HG02973 (cell line): ENCODE results near the gene TNRC6C.

ENCODE experiments used
- ATAC-seq: cut with Tn5 transposase; IDR thresholded peaks from one replicate; pipeline ENCODE4 v1.9.1; 2021; ENCODE audit warnings: moderate library complexity; ENCODE audit not compliant: unreplicated experiment

The TNRC6C gene

DNA sequence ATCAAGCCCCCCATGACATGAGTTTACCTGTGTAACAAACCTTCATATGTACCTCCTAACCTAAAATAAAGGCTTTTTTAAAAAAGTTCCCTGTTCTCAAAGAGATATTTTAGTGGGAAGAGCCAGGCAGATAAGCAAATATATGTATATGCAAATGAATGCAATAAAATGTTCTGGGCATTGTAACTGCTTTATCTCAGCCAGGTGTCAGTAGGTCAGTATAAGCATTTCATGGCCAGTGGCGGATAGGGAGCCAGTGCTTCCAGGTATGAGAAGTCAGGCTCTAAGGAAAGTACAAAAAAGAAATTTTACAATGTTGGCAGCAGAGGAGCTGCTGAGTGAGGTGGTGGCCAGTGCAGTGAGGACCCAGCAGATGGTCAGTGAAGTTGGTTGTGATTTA lies 53.9 kb downstream of the TNRC6C start:
- no peak for ATAC-seq

DNA sequence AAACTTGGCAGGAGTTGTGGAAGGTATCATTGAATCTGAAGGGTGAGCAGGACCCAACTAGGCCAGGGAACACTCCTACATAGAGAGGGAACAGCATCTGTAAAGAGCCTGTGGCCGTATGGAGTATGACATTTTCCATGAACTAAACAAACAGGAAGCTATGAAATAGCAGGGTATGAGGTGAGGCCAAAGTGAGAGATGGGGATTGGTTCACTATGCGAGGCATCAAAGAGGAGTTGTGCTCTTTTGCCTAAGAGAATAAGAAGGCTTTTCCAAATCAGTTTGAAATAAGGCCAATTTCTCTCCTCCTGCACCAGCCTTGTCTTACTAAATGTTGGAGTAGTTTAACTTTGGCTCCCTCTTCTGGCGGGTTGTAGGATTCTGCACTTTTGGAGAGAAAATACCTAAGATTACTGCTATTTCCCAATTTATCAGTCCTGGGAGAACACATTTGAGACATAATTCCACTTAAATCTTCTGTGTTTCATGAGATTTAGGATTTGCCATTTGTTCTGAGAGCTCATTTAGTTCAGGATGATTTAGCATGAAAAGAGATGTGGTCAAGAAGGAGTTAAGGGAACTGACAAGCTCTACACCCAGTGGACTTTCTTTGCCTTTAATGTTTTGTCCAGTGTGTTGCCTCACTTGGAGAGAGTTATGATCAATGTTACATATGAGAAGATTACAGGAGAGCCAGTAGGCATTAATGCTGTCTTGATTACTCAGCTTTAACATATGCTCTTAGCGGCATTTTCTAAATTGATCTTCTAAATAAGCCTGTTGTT lies 55.4 kb downstream of the TNRC6C start:
- ATAC-seq, result no peak

DNA sequence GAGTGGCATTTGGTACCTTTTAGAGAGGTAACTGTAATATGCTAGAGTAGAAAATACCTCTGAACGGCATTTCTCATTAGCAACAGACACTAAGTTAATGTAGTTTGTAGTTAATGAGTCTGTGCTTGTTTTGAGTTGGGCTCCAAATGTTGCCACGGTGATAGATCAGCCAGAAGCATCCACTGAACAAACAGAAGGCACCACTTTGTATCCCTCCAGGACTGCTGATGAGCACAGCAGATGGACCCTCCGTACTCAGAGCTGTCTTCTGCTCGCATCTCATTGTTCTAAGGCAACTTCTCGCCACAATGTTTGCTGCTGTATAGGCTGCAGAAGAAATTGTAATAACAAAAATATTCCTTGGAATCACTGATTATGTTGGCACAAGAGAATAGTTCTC lies 56.1 kb downstream of the TNRC6C start:
- no peak for ATAC-seq

DNA sequence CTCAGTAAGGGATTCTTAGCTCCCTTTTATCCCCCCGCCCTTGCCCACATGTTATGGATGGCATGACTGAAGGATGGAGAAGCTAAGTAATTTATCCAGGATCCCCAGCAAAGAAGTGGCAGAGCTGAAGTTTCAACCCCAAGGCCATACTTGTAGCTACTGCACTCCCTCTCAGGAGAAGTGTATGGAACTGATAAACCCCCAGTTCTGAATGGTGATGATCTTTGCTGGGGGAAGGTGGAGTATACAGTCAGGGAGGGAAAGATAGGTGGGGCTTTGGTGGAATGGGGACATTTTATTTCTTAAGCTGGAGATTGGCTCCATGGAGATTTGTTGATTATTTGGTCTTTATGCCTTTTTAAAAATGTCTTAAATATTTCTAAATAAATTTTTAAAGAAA lies 58.3 kb downstream of the TNRC6C start:
- no peak for ATAC-seq

DNA sequence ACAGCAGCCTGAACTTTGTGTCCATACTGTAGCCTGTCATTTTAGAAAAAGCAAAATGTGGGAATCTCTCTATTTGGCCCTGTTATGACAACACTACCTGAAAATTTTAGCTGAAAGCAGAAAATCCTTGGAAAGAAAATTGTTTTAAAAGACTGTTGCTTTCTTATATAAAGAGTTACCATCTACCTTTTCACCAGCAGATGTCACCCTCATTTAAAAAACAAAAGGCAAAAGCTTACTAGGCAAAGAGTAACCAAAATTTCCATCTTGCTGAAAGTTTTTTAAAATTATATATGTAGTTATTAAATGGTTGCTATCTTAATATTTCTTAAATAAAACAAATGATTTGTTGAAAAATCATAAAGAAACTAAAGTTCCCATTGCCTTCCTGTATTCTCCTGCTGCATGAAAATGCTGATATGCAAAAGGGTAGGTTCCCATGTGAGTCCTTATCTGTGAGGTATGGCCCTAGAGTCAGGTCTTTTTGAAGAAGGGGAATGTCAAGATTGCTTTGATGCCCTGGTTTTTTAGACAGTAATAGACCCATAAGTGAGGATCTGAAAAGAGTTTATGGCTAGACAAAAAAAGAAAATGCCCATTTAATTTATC lies 61.0 kb downstream of the TNRC6C start:
- no peak for ATAC-seq

DNA sequence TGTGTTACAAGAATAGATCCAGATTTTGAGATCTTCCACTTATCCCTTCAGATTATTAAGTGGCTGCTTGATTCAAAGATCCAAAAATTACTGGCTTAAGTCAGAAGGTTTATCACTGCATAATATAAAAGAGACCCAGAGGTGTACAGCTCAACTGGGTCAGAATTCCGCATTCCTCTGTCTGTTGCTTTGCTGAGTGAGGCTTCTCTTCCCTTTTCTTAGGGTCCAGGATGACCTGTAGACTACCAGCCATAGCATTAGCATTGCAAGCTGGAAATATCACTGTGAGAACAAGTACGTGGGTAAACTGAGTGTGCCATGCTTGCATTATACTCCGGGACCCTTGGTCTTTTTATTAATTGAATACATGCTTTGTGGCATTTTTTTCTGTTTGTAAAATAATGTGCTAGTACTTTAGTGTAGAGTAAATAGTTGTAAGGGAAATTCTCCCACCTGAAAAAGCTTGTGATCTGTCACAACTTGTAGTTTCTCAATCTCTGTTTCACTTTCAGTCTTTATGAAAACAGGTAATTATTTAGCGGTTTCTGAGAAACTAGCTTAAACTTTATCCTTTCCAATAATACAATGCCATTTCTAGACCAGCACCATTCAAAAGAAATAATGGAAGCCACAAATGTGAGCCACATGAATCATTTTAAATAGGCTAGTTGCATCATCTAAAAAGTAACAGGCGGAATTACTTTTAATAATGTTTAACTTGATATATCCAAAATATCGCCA lies 61.6 kb downstream of the TNRC6C start:
- no peak for ATAC-seq

DNA sequence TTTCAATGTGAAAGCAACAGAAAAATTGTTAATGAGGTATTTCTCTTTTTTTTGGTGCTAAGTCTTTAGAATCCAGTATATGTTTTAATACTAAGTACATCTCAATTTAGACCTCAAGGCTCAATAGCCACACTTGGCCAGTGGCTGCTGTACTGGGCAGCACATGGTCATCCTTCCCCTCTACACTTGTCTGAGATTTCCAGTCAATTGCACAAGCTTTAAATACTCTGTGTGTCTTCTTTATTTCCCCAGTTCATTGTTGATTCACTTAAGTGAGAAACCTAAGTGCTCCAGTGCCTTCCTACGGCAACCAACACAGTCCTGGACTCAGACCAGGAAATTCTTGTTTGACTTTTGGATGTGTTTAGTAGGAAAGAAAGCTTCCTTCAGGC lies 62.2 kb downstream of the TNRC6C start:
- no peak for ATAC-seq

DNA sequence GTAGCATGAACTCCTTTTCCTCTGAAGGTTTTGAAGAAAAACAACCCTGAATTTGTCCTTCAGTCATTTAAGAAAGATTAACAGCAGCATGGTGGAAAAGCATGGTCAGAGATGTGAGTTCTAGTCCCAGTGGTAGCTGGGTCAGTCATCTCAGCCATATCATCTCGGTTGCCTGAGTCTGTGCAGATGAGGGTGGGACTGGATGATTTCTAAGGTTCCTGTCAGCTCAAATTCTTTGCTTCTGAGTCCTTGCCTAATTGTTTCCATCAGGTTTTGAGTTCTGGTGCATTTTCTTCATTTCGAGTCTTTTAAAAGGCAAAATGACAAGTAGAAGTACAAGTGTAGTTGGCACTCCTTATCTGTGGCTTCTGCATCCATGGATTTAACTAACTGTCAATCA lies 63.9 kb downstream of the TNRC6C start:
- ATAC-seq, result no peak

DNA sequence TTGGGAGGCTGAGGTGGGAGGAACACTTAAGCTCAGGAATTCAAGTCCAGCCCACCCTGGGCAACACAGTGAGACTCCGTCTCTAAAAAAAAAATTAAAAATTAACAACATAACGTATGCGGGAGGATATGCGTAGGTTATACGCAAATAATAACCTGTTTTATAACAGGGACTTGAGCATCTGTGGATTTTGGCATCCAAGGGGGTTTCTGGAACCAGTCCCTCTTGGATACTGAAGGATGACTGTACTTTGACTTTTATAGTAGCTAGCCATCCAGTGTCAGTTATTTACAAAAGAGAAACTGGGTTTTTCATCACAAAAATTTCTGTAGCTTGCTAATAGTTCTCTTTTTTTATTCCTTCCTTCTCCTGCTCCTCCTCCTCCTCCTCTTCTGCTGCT lies 64.5 kb downstream of the TNRC6C start:
- no peak for ATAC-seq

DNA sequence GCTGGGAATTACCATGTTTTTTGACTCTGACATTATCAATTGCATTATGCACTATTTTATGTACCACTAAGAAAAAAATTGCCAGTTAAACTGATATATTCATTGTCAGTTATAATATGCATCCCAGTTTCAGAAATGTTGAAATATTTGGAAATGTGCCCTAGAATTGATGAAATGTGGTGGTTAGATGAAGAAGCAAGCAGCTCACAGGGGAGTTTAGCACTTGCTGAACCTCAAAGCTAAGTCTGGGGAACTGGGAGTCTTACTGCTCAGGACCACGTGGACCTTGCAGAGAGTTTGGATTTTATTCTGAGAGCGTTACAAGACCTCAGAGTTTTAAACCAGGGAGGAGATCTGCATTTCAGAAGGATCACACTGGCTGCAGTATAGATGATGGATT lies 67.9 kb downstream of the TNRC6C start:
- ATAC-seq, result no peak

DNA sequence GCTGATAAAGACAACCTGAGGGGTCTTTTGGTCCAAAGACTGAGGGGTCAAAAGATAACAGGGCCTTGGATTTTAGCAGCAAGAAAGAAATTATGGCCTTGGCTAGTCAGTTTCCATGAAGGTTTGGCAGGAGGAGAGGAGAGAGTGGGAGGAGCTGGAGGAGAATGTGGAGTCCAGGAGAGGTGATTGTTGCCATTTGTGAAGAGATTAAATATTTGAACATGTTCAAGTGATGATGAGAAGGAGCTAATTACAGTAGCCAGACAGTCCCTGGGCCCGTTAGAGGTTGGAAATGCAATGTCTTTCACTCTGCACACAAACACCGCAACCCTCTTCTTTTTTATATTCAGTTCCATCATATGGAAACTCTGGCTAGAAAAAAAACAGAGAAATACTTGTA lies 68.6 kb downstream of the TNRC6C start:
- ATAC-seq, result no peak

DNA sequence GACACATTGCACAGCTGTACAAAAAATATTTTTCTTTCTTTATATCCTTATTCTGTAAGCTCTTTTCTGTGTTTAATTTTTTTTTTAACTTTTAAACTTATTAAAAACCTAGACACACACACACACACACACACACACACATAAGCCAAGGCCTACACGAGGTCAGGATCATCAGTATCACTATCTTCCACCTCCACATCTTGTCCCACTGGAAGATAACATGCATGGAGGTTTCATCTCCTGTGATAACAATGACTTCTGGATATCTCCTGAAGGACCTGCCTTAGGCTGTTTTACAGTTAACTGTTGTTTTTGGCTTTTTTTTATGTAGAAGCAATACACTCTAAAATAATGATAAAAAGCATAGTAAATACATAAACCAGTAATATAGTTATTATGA lies 71.2 kb downstream of the TNRC6C start:
- no peak for ATAC-seq

DNA sequence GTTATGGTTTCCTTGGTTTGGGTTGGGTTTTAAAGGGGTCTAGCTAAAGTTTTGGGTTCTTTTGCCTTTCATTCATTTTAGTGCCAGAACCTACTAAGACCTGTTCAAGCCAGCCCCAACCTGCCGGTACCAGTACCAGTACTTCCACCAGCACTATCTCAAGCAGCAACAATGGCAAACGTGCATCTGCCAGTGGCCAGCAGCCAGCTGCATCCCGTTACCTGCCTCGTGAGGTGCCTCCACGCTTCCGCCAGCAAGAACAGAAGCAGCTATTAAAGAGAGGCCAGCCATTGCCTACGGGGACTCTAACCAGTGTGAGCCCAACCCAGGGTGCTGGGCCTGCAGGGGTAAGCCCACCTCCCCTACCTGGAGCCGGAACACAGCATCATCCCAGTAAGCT lies 72.9 kb downstream of the TNRC6C start:
- no peak for ATAC-seq

DNA sequence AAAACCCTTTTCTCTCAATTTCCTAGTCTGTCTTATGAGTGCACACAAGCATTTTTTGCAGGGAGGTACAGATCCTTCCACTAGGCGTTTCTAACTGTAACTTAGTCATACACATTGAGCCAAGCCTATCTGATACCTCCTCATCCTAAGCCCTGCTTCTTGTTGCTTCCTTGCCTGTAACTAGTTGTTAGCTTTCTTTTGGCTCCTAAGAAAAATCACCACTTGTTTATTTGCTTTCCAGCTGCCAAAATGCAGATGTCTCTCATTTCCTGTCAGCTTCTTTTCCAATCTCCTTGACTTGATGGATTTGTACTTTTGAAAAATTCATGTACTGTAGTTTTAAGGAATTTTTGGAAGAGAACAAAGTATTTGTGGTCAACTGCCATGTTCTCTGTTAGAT lies 73.7 kb downstream of the TNRC6C start:
- no peak for ATAC-seq

DNA sequence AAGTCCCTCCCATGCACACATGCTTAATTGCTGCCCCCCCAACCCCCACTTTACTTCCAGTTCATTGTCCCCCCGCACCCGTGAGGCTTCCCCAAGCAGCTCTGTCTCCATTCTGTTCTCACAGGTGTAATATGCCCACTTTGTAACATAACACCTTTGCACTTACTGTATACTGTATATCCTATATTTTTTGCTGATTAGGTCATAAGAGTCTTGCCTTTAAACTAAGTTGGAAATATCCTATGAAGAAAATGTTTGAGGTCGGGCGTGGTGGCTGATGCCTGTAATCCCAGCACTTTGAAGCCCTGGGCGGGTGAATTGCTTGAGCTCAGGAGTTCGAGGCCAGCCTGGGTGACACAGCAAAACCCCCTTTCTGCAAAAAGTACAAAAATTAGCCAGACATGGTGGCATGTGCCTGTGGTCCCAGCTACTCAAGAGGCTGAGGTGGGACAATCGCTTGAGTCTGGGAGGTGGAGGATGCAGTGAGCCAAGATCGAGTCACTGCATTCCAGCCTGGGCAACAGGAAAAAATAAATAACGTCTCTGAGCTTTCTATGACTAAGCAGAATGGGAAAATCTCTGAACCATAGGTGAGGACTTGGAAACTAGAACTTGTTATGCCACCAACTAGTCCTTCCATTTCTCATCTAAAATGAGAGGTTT lies 76.1 kb downstream of the TNRC6C start:
- no peak for ATAC-seq

DNA sequence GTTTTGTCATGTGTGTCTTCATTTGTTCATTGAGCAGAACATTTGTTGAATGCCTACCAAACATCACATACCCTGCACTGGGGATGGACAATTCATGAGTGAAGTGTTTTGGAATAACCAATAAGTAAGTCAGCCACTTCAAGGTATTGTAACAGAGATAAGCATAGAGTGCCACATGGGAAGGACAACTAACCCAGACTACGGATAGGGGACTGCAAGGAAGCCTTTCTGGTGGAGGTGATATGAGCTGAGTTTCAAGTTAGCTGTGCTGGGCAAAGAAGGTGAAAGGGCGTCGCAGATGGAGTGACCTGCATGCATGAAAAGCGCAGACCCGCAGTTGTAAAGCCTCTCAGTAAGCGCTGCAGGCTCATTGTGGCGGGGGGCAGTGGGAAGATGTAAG lies 78.8 kb downstream of the TNRC6C start:
- no peak for ATAC-seq

DNA sequence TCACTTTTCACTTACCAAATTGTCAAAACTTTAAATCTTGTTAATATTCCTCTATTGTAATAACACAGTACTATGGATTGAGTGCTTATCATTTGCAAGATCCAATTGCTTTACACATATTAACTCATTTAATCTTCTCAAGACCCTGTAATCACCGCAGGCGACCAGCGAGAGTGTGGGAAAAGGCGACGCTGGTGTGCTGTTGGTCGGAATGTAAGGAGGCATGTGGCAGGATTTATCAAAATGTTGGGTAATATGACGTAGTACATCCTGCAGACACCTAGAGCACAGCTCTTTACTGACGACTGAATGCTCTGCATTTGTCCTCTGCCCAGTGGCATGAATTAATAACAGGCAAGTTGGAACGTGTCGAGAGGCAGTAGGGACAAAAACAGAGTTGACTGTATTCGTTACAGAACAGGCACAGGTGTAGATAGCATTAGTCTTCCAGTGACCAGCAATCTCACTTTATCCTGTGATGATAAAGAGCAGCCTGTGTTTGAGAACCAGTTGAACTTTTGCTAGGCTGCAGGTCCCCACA lies 80.3 kb downstream of the TNRC6C start:
- ATAC-seq, result no peak

DNA sequence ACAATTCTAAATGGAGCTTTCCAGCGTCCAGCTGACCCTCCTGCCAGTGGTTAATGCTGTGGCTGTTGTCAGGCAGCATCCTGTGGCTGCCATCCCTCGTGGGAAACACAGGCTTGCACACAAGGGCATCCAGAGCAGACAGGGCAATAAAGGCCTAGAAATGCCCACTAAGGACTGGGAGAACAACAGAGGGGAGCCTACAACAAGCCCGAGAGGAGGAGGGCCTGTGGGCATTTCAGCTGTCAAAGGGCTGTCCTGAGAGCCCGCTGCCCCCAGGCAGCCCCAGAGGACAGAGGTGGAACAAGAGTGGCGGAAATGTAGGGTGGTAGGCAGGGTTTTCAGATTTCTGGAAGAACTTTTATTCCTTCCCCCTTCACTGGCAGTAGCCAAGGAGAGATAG lies 81.1 kb downstream of the TNRC6C start:
- ATAC-seq, result no peak

DNA sequence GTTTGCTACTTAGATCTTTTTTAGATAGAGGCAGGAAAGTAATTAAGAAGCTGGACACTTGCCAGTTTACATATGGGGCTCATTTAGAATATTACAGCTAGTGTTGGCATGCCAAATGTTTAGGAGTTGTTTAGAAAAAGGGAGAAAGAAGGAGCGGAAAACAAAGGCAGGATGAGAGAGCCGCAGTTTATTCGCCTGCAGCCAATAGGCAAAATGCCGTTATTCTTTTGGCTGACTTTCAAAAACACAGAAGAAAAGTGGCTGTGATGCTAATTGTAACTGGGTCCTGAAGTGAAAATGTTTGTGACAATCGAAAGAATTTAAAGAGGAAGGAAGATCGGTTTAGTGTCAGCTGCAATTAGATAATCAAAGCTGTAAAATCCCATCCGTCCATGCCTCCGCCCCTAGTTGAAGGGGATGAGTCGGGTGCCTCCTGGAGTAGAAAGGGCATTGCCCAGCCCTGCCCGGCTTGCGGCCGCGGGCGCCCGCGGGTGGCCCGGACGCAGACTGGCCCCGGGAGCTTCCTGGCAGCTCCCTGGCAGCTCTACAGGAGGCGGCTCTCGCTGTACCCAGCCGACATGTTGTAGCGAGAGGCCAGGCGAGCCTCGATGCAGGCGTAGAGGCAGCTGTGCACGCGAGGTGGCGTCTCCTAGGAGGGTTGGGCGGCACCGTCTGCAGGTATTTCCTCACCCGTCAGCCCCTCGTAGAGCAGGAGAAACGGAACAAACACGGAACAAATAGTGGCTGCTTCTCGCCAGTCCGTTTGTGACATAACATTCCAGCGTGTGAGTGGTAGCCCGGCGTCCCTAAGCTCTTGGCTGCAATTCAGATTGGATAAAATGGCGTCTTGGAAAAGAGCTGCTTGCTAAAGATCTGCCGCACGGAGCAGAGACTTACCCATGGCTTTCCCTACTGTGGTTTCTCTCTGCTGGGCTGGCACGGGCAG lies 82.2 kb downstream of the TNRC6C start:
- no peak for ATAC-seq
